B cell (primary cell): ENCODE data around the gene CXADR. TPM values are rescaled to one million over a fixed set of nuclear protein-coding genes. Genes with fewer than 3 reads are reported as not detected.

ENCODE experiments used
- ATAC-seq: fragments of 200-7000 bp; cut with Tn5 transposase; one replicate; pipeline ENCODE4 v1.10.0; 2021; ENCODE audit warnings: low read depth, mild to moderate bottlenecking, moderate number of reproducible peaks, moderate library complexity
- CTCF ChIA-PET: fragments of 350-600 bp; sonication (Branson Sonifier 250); formaldehyde crosslinking; loops from one replicate; lab custom pipeline; 2021; ENCODE audit warnings: antibody characterized with exemption, inconsistent platforms; lab: Charles Lee
- POLR2A ChIA-PET: fragments of 350-600 bp; sonication (Branson Sonifier 250); formaldehyde crosslinking; loops from one replicate; lab custom pipeline; 2021; ENCODE audit warnings: antibody characterized with exemption; lab: Charles Lee
- DNase-seq: peaks from one replicate; pipeline ENCODE4 v3.0.0; 2013
- H2AFZ ChIP-seq: 2 replicates; pipeline ENCODE4 v1.6.1; 2012; ENCODE audit warnings: mild to moderate bottlenecking, low read depth, low read length; ENCODE audit not compliant: insufficient read depth, poor library complexity, severe bottlenecking
- H3K27ac ChIP-seq, 2 donors: 1 replicate in 1 of 2; 2 replicates in 1 of 2; pipeline ENCODE4 v1.5.1; 2012 to 2013; ENCODE audit warnings: low read length in 2 of 2, mild to moderate bottlenecking in 2 of 2, moderate library complexity in 1 of 2
- H3K27me3 ChIP-seq, 4 experiments: fragments of 200-600 bp in 1 of 4; sonication (generic) in 1 of 4; replicated peaks in 1 of 4; 1 replicate in 2 of 4; 2 replicates in 2 of 4; pipeline versions ENCODE4 v1.6.1 to v1.7.0; 2013 to 2016; ENCODE audit warnings: low read length in 3 of 4, mild to moderate bottlenecking in 2 of 4, mixed read lengths in 1 of 4, moderate library complexity in 1 of 4; ENCODE audit not compliant: insufficient read depth in 4 of 4, control insufficient read depth in 3 of 4; ENCODE audit errors: control extremely low read depth in 1 of 4
- H3K36me3 ChIP-seq, 2 experiments: replicated peaks in 1 of 2; 1 replicate in 1 of 2; 2 replicates in 1 of 2; pipeline versions ENCODE4 v1.6.1 to v1.7.1; 2013; ENCODE audit warnings: low read length in 1 of 2; ENCODE audit not compliant: insufficient read depth in 2 of 2, control insufficient read depth in 1 of 2; ENCODE audit errors: control extremely low read depth in 1 of 2, extremely low read depth in 1 of 2
- H3K4me1 ChIP-seq, 2 donors: fragments of 200-600 bp in 1 of 2; sonication (generic) in 1 of 2; 1 replicate in 1 of 2; 2 replicates in 1 of 2; pipeline versions ENCODE4 v1.5.1 to v1.6.1; 2013 to 2017; ENCODE audit warnings: low read length in 2 of 2; ENCODE audit not compliant: control insufficient read depth in 2 of 2, insufficient read depth in 2 of 2
- H3K4me2 ChIP-seq: replicated peaks from 2 replicates; pipeline ENCODE3; 2012; ENCODE audit warnings: mild to moderate bottlenecking, low read depth, low read length; ENCODE audit not compliant: poor library complexity, severe bottlenecking
- H3K4me3 ChIP-seq, 5 experiments: fragments of 200-600 bp in 1 of 5; sonication (generic) in 1 of 5; 1 replicate in 3 of 5; 2 replicates in 2 of 5; pipeline versions ENCODE4 v1.5.1 to v1.7.0; 2011 to 2016; ENCODE audit warnings: low read length in 4 of 5, mild to moderate bottlenecking in 4 of 5, low read depth in 2 of 5, control low read depth in 1 of 5, moderate library complexity in 1 of 5; ENCODE audit not compliant: insufficient read depth in 1 of 5; ENCODE audit errors: control extremely low read depth in 1 of 5, extremely low read depth in 1 of 5
- H3K79me2 ChIP-seq: fragments of 200-600 bp; sonication (generic); one replicate; pipeline ENCODE4 v1.6.0; 2016; ENCODE audit warnings: low read length; ENCODE audit not compliant: control insufficient read depth, insufficient read depth
- H3K9ac ChIP-seq: fragments of 200-600 bp; sonication (generic); 2 replicates; pipeline ENCODE4 v1.6.1; 2017; ENCODE audit warnings: mild to moderate bottlenecking, low read length, moderate library complexity
- H3K9me3 ChIP-seq, 3 donors: one replicate each; pipeline versions ENCODE4 v1.6.1 to v1.7.1; 2013; ENCODE audit warnings: low read length in 2 of 3; ENCODE audit not compliant: control insufficient read depth in 2 of 3, insufficient read depth in 1 of 3; ENCODE audit errors: control extremely low read depth in 1 of 3
- H4K20me1 ChIP-seq: 2 replicates; pipeline ENCODE4 v1.6.0; 2012; ENCODE audit warnings: mild to moderate bottlenecking, low read length; ENCODE audit not compliant: insufficient read depth, control insufficient read depth, poor library complexity, severe bottlenecking
- H3K27ac Mint-ChIP-seq: one replicate; pipeline ENCODE4 v1.8.0; 2021; ENCODE audit warnings: mixed read lengths
- H3K27me3 Mint-ChIP-seq: one replicate; pipeline ENCODE4 v1.8.0; 2021; ENCODE audit warnings: mixed read lengths
- H3K4me1 Mint-ChIP-seq: one replicate; pipeline ENCODE4 v1.8.0; 2021; ENCODE audit warnings: mixed read lengths
- H3K4me3 Mint-ChIP-seq: one replicate; pipeline ENCODE4 v1.8.0; 2021; ENCODE audit warnings: mixed read lengths
- H3K9me3 Mint-ChIP-seq: one replicate; pipeline ENCODE4 v1.8.0; 2022; ENCODE audit warnings: mixed read lengths; ENCODE audit not compliant: insufficient read depth
- CTCF ChIP-seq: fragments of 200-600 bp; IDR thresholded peaks from one replicate; pipeline ENCODE4 v1.8.0; 2022; ENCODE audit warnings: antibody characterized with exemption, mild to moderate bottlenecking
- EZH2 ChIP-seq: IDR thresholded peaks from 2 replicates; pipeline ENCODE4 v1.6.1; 2012; ENCODE audit warnings: borderline replicate concordance, low read depth, mild to moderate bottlenecking, moderate library complexity, low read length; ENCODE audit not compliant: insufficient read depth, poor library complexity, severe bottlenecking
- WGBS: methylation state at CpG from one replicate; pipeline ENCODE4 v1.1.5; 2013; ENCODE audit warnings: missing lambda C conversion rate; ENCODE audit not compliant: insufficient coverage; 5-methylcytosine and 5-hydroxymethylcytosine counted together
- intact Hi-C: fragments of 100-400 bp; cut with micrococcal nuclease; formaldehyde crosslinking; loops from one replicate; pipeline ENCODE4 v1.10.0; 2022
- polyA plus RNA-seq: library from polyadenylated mRNA; depleted of rRNA; stranded (reverse); fragments of >200 nt; gene quantifications from 2 replicates; pipeline ENCODE4 v1.2.3, GENCODE V29; 2012
- total RNA-seq, 2 donors: library from RNA; stranded (reverse); fragments of 120-200 nt in 1 of 2; gene quantifications; 1 replicate in 1 of 2; 2 replicates in 1 of 2; pipeline versions ENCODE4 v1.2.3 to v1.2.4, GENCODE V29; 2013 to 2022

Gene CXADR
- total and polyA plus RNA-seq, 2 donors (not counting 1 experiment from before 2014, with no cell fraction given) = not detected

DNA sequence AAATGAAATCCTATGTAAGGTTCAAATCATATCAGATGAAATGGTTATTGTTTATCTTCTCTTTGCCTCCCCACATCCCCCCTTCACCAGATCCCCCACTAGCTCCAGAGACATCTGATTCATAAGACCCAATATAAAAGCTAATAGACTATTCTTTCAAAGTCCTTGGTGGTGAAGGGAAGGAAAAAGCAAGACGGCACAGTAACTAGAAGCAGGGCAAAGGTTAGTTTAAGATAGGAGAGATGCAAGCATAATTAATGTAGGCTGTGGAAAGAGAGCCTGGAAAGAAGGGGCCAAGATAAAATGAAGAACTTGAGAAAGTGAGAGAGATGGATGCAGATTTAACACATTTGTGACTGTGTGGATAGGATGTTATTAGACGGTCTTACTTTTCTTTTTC is 66.0 kb downstream of the CXADR start:
- H3K4me2 ChIP-seq = no peak overlapping the region
- Mint-ChIP-seq H3K4me3 (no peak overlapping the region), H3K27me3 (peaks cover 9% of the 10 kb centered on the region), H3K27ac (no peak overlapping the region), H3K4me1 (no peaks in the 10 kb centered on the region), H3K9me3 (no peaks in the 10 kb centered on the region)
- POLR2A ChIA-PET = no interaction called here
- H3K79me2 ChIP-seq = no peaks in the 10 kb centered on the region
- no peak overlapping the region for H2AFZ ChIP-seq
- no peak overlapping the region for H3K9ac ChIP-seq
- H3K27ac ChIP-seq = no peak overlapping the region
- no peak for DNase-seq
- WGBS = 88% methylated on average over 1 of the region's 2 CpGs
- intact Hi-C loops = no loop called here
- no peak for ATAC-seq
- H3K4me1 ChIP-seq = no peaks in the 10 kb centered on the region
- no peaks in the 10 kb centered on the region for H3K9me3 ChIP-seq
- CTCF ChIA-PET = interaction anchor here (0.6 kb wide), 1 partner anchor 76 kb away, joined by 4 read pairs; no protein-coding TSS in a partner anchor
- TF ChIP-seq CTCF (no peak), EZH2 (no peak)
- no peaks in the 10 kb centered on the region for H3K27me3 ChIP-seq
- H3K36me3 ChIP-seq = no peaks in the 10 kb centered on the region
- H3K4me3 ChIP-seq = no peak overlapping the region
- no peaks in the 10 kb centered on the region for H4K20me1 ChIP-seq

DNA sequence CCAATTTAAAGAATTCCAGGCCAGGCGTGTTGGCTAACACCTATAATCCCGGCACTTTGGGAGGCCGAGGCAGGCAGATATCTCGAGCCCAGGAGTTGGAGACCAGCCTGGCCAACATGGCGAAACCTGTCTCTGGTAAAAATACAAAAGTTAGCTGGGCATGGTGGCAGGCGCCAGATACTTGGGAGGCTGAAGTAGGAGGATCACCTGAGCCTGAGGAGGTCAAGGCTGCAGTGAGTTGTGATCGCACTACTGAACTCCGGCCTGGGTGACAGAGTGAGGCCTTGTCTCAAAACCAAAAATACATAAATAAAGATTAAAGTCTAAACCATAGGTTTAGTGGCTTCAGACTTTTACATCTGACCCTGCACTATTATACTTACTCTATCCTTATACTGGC is 67.5 kb downstream of the CXADR start:
- Histone ChIP-seq H3K9ac (no peak overlapping the region), H3K36me3 (no peaks in the 10 kb centered on the region), H4K20me1 (no peaks in the 10 kb centered on the region), H3K4me2 (no peak overlapping the region), H3K4me1 (no peaks in the 10 kb centered on the region), H2AFZ (no peak overlapping the region), H3K4me3 (no peak overlapping the region), H3K9me3 (no peaks in the 10 kb centered on the region), H3K27ac (no peak overlapping the region), H3K79me2 (no peaks in the 10 kb centered on the region), H3K27me3 (no peaks in the 10 kb centered on the region)
- Mint-ChIP-seq H3K9me3 (no peaks in the 10 kb centered on the region), H3K4me1 (no peaks in the 10 kb centered on the region), H3K27ac (no peak overlapping the region), H3K4me3 (no peak overlapping the region), H3K27me3 (no peaks in the 10 kb centered on the region)
- no peak for TF ChIP-seq CTCF
- no peak for TF ChIP-seq EZH2
- 87% methylated on average over 4 of the region's 8 CpGs for WGBS
- CTCF ChIA-PET = no interaction called here
- POLR2A ChIA-PET = no interaction called here
- ATAC-seq (no peak), DNase-seq (no peak)
- intact Hi-C loops = loop anchor here (10.0 kb wide), 1 partner anchor 196 kb away; no protein-coding TSS in a partner anchor
